ENCODE measurements around the gene SPTBN5.

DNA sequence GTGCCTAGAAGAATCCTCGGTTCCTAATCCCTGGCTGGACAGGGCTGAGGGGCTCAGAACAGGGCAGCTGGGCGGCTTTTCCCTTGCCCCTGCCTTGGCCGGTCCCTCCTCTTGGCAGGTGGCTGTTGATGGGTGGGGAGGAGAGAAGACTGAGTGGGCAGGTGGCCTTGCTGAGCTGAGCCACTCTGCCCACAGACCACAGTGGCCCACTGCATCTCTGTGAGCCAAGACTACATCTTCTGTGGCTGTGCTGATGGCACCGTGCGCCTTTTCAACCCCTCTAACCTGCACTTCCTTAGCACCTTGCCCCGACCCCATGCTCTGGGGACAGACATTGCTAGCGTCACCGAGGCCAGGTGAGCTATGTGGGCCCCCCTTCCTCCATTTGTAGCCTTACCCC lies 80.4 kb downstream of the SPTBN5 start:
- no peak for TF ChIP-seq POLR2AphosphoS5 (IDR thresholded peaks at IDR 0.05; ENCODE audit: low read depth, low read length)
- TF ChIP-seq, protein P1, sequence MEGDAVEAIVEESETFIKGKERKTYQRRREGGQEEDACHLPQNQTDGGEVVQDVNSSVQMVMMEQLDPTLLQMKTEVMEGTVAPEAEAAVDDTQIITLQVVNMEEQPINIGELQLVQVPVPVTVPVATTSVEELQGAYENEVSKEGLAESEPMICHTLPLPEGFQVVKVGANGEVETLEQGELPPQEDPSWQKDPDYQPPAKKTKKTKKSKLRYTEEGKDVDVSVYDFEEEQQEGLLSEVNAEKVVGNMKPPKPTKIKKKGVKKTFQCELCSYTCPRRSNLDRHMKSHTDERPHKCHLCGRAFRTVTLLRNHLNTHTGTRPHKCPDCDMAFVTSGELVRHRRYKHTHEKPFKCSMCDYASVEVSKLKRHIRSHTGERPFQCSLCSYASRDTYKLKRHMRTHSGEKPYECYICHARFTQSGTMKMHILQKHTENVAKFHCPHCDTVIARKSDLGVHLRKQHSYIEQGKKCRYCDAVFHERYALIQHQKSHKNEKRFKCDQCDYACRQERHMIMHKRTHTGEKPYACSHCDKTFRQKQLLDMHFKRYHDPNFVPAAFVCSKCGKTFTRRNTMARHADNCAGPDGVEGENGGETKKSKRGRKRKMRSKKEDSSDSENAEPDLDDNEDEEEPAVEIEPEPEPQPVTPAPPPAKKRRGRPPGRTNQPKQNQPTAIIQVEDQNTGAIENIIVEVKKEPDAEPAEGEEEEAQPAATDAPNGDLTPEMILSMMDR (IDR thresholded peaks at IDR 0.05), result no peak
- TF ChIP-seq SIN3A (IDR thresholded peaks at IDR 0.05; ENCODE audit: borderline replicate concordance, insufficient read depth, low read depth, low read length), result no peak
